ENCODE data around the gene TMX2. TPM values are rescaled to one million over a fixed set of nuclear protein-coding genes. Genes with fewer than 3 reads are reported as not detected.

Gene TMX2
- total RNA-seq, 1 experiment from 2014 or later: 93.9 TPM

GRCh38 chr11:57764972-57765371 lies 52.6 kb downstream of the TMX2 start:
- Histone ChIP-seq H3K4me1 (ENCODE audit: control insufficient read depth in 1 of 2, insufficient read depth in 2 of 2, low read length in 2 of 2) (peaks cover 25 to 43% of the 10 kb centered on the region in 2 experiments; a peak in 3 of 4 replicates), H4K20me1 (ENCODE audit: insufficient read depth) (no peaks in the 10 kb centered on the region), H2AFZ (ENCODE audit: low read depth, low read length, poor library complexity, severe bottlenecking) (no peak overlapping the region), H3K27ac (ENCODE audit: low read depth, low read length) (no peak overlapping the region), H3K9me3 (ENCODE audit: control insufficient read depth in 1 of 2, insufficient read depth in 1 of 2, low read depth in 1 of 2, low read length in 2 of 2) (no peaks in the 10 kb centered on the region), H3K4me3 (replicated peaks in 1 of 2; ENCODE audit: low read depth in 1 of 2, low read length in 2 of 2) (no peak overlapping the region), H3K4me2 (ENCODE audit: low read length) (no peak overlapping the region), H3K9ac (ENCODE audit: low read length) (no peak overlapping the region), H3K79me2 (ENCODE audit: insufficient read depth, low read length) (peaks cover 83% of the 10 kb centered on the region), H3K9me2 (ENCODE audit: insufficient read depth) (no peaks in the 10 kb centered on the region), H3K36me3 (ENCODE audit: control insufficient read depth in 1 of 2, insufficient read depth in 2 of 2, low read length in 2 of 2) (no peaks in the 10 kb centered on the region; a peak in 1 of 4 replicates), H3K27me3 (ENCODE audit: insufficient read depth, low read length) (no peaks in the 10 kb centered on the region)
- BruUV-seq (replicated peaks): no TSS peak
- intact Hi-C loops (cut with micrococcal nuclease): no loop called here
- no peak for DNase-seq (ENCODE audit: low read depth, low spot score)
- ChIA-PET CTCF (no interaction called here), RAD21 (ENCODE audit: low non-redundant PET in 1 of 2, low total read pairs in 2 of 2, uncharacterized antibody in 2 of 2, unreplicated experiment in 2 of 2) (interaction anchor here in 1 of 2 experiments (1.5 kb wide), 1 partner anchor 14 kb away, joined by 4 read pairs; the partner anchor contains the start of gene BTBD18), POLR2A (interaction anchor here (1.9 kb wide), 1 partner anchor 13 kb away, joined by 10 read pairs; no protein-coding TSS in a partner anchor)
- TF ChIP-seq CEBPB (IDR thresholded peaks at IDR 0.05; ENCODE audit: low read depth): no peak
- TF ChIP-seq EGR1 (IDR thresholded peaks at IDR 0.05; ENCODE audit: low read depth): no peak
- no peak for TF ChIP-seq RAD21 (IDR thresholded peaks at IDR 0.05; ENCODE audit: low read depth)
- TF ChIP-seq YY1 (IDR thresholded peaks at IDR 0.05; ENCODE audit: extremely low read depth, insufficient replicate concordance, low read depth, low read length): no peak
- no peak for TF ChIP-seq EZH2phosphoT487 (IDR thresholded peaks at IDR 0.05; ENCODE audit: borderline replicate concordance)
- no peak for TF ChIP-seq MAX (IDR thresholded peaks at IDR 0.05)
- ATAC-seq: no peak

GRCh38 chr11:57770793-57771192 lies 58.4 kb downstream of the TMX2 start:
- Histone ChIP-seq H3K79me2 (ENCODE audit: insufficient read depth, low read length) (peaks cover 98% of the 10 kb centered on the region), H3K9ac (ENCODE audit: low read length) (no peak overlapping the region), H3K9me3 (ENCODE audit: control insufficient read depth in 1 of 2, insufficient read depth in 1 of 2, low read depth in 1 of 2, low read length in 2 of 2) (no peaks in the 10 kb centered on the region), H3K27me3 (ENCODE audit: insufficient read depth, low read length) (no peaks in the 10 kb centered on the region), H3K36me3 (ENCODE audit: control insufficient read depth in 1 of 2, insufficient read depth in 2 of 2, low read length in 2 of 2) (no peaks in the 10 kb centered on the region), H2AFZ (ENCODE audit: low read depth, low read length, poor library complexity, severe bottlenecking) (no peak overlapping the region), H3K4me2 (ENCODE audit: low read length) (peak overlapping the region; percentile 57; the same call in 1 of the 2 replicates), H3K9me2 (ENCODE audit: insufficient read depth) (no peaks in the 10 kb centered on the region), H3K4me1 (ENCODE audit: control insufficient read depth in 1 of 2, insufficient read depth in 2 of 2, low read length in 2 of 2) (peaks cover 63 to 68% of the 10 kb centered on the region in 2 experiments), H4K20me1 (ENCODE audit: insufficient read depth) (0 out of 2 replicates have a peak, but pooled peaks cover 4% of the 10 kb centered on the region), H3K4me3 (replicated peaks in 1 of 2; ENCODE audit: low read depth in 1 of 2, low read length in 2 of 2) (no peak overlapping the region), H3K27ac (ENCODE audit: low read depth, low read length) (no peak overlapping the region)
- DNase-seq (ENCODE audit: low read depth, low spot score) (no peak), ATAC-seq (no peak)
- no TSS peak for BruUV-seq (replicated peaks)
- TF ChIP-seq TCF7L2 (IDR thresholded peaks at IDR 0.05; ENCODE audit: borderline replicate concordance, extremely low read depth, insufficient read depth, insufficient read length) (no peak), CBX3 (IDR thresholded peaks at IDR 0.05; ENCODE audit: low read depth) (no peak), SP1 (IDR thresholded peaks at IDR 0.05; ENCODE audit: low read depth) (no peak), ATF3 (IDR thresholded peaks at IDR 0.05) (no peak), CTCF (IDR thresholded peaks at IDR 0.05 in 2 of 3, conservative IDR thresholded peaks at IDR 0.05 in 1 of 3; ENCODE audit: borderline replicate concordance in 1 of 3, insufficient read depth in 1 of 3, low read depth in 2 of 3, low read length in 2 of 3) (no peak), EZH2phosphoT487 (IDR thresholded peaks at IDR 0.05; ENCODE audit: borderline replicate concordance) (no peak), ZFX (IDR thresholded peaks at IDR 0.05) (no peak), POLR2A (IDR thresholded peaks at IDR 0.05; ENCODE audit: borderline replicate concordance, extremely low read depth, insufficient read depth, insufficient read length) (no peak), CEBPB (IDR thresholded peaks at IDR 0.05; ENCODE audit: low read depth) (no peak), SRF (IDR thresholded peaks at IDR 0.05; ENCODE audit: low read depth) (no peak), YY1 (IDR thresholded peaks at IDR 0.05; ENCODE audit: extremely low read depth, insufficient replicate concordance, low read depth, low read length) (no peak), SIN3A (IDR thresholded peaks at IDR 0.05; ENCODE audit: low read depth) (no peak), FOSL1 (IDR thresholded peaks at IDR 0.05; ENCODE audit: low read depth) (no peak)
- POLR2A ChIA-PET: interaction anchor here (1.0 to 1.3 kb wide), 2 partner anchors 8 to 28 kb away, joined by 3 to 4 read pairs; no protein-coding TSS in a partner anchor
- CTCF ChIA-PET: interaction anchor here (1.7 kb wide), 1 partner anchor 30 kb away, joined by 3 read pairs; no protein-coding TSS in a partner anchor
- intact Hi-C loops (cut with micrococcal nuclease): no loop called here
- RAD21 ChIA-PET (ENCODE audit: low non-redundant PET in 1 of 2, low total read pairs in 2 of 2, uncharacterized antibody in 2 of 2, unreplicated experiment in 2 of 2): no interaction called here
